Neural cell (in vitro differentiated cells): ENCODE measurements around the gene SLC17A1.

Experiments
- EP300 ChIP-seq: fragments of 450-650 bp; conservative IDR thresholded peaks from 2 replicates; pipeline ENCODE4 v1.6.1; 2014; ENCODE audit warnings: antibody characterized with exemption, mild to moderate bottlenecking, moderate library complexity; ENCODE audit not compliant: poor library complexity, severe bottlenecking
- EZH2 ChIP-seq: fragments of 200-600, 300-800 bp; shearing (Covaris generic), sonication (generic); IDR thresholded peaks from 2 replicates; pipeline ENCODE4 v1.6.1; 2014; ENCODE audit warnings: antibody characterized with exemption, low read length, borderline replicate concordance, mild to moderate bottlenecking; ENCODE audit not compliant: insufficient read depth, poor library complexity, severe bottlenecking
- MXI1 ChIP-seq: fragments of 450-650 bp; conservative IDR thresholded peaks from 2 replicates; pipeline ENCODE4 v1.6.1; 2014; ENCODE audit warnings: antibody characterized with exemption, mild to moderate bottlenecking; ENCODE audit not compliant: poor library complexity, severe bottlenecking
- POLR2AphosphoS5 ChIP-seq: IDR thresholded peaks from 2 replicates; pipeline ENCODE4 v1.6.1; 2012
- RAD21 ChIP-seq: fragments of 450-650 bp; conservative IDR thresholded peaks from 2 replicates; pipeline ENCODE4 v1.6.1; 2014; ENCODE audit warnings: antibody characterized with exemption, mild to moderate bottlenecking, moderate library complexity
- SMC3 ChIP-seq: fragments of 450-650 bp; conservative IDR thresholded peaks from 2 replicates; pipeline ENCODE4 v1.6.1; 2014; ENCODE audit warnings: antibody characterized with exemption, mild to moderate bottlenecking, moderate library complexity; ENCODE audit not compliant: poor library complexity
- TAF1 ChIP-seq: IDR thresholded peaks from 2 replicates; pipeline ENCODE4 v1.6.1; 2012; ENCODE audit warnings: low read depth
- TF ChIP-seq, protein P1 (sequence below): fragments of 450-650 bp; IDR thresholded peaks from 2 replicates; pipeline ENCODE4 v1.5.1; 2014; ENCODE audit warnings: antibody characterized with exemption, mild to moderate bottlenecking, moderate library complexity; ENCODE audit not compliant: poor library complexity, severe bottlenecking

DNA sequence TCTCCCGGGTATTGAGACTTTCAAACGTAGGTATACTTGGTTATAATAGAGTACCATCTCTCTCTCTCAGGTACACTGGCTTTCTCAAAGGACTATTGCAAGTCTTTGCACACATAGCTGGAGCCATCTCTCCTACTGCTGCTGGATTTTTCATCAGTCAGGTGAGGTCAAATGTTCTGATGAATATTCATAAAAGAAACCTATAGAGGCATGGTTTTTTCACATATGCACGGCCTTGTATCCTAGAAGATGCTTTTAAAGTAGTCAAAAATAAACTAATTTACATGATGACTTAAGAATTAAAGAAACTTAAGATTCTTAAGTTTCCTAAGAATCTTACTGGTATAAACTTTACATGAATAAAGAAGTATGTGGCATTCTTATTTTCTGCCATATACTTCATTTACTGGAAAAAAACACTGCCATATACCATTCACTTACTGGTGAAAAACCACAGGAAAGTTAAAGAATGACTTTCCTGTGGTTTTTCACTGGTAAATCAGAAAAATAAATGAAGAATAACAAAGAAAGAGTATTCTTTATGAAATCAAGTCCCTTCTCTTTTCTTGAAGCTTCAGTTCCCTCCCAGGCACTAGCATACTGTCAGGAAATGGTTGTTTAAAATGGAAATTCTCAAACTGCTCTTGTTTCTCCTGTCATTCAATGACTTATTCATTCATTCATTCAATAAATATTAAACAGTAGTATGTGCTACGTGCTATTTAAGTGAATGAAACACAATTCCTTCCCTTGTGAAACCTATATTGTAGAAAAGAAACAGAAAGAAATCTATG, 53.8 kb downstream of the SLC17A1 start:
- no peak for TF ChIP-seq SMC3
- TF ChIP-seq POLR2AphosphoS5 = no peak
- TF ChIP-seq EZH2 = no peak
- TF ChIP-seq, protein P1, sequence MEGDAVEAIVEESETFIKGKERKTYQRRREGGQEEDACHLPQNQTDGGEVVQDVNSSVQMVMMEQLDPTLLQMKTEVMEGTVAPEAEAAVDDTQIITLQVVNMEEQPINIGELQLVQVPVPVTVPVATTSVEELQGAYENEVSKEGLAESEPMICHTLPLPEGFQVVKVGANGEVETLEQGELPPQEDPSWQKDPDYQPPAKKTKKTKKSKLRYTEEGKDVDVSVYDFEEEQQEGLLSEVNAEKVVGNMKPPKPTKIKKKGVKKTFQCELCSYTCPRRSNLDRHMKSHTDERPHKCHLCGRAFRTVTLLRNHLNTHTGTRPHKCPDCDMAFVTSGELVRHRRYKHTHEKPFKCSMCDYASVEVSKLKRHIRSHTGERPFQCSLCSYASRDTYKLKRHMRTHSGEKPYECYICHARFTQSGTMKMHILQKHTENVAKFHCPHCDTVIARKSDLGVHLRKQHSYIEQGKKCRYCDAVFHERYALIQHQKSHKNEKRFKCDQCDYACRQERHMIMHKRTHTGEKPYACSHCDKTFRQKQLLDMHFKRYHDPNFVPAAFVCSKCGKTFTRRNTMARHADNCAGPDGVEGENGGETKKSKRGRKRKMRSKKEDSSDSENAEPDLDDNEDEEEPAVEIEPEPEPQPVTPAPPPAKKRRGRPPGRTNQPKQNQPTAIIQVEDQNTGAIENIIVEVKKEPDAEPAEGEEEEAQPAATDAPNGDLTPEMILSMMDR = no peak
- TF ChIP-seq EP300 = no peak
- TF ChIP-seq MXI1 = no peak
- no peak for TF ChIP-seq RAD21
- TF ChIP-seq TAF1 = no peak
